Peyer's patch (tissue), 4 donors: Measurements from ENCODE around the gene CFDP1.

Experiments used
- CTCF ChIP-seq, 6 experiments: fragments of 450-650 bp in 4 of 6; fragments of 200-600 bp in 2 of 6; sonication (generic) in 1 of 6; IDR thresholded peaks; one replicate each; pipeline ENCODE4 v1.5.1; 2017 to 2019; ENCODE audit warnings: antibody characterized with exemption in 6 of 6, mild to moderate bottlenecking in 3 of 6, moderate library complexity in 1 of 6
- POLR2A ChIP-seq, 2 donors: fragments of 450-650 bp; IDR thresholded peaks; one replicate each; pipeline ENCODE4 v1.5.1; 2017; ENCODE audit warnings: antibody characterized with exemption in 2 of 2, mild to moderate bottlenecking in 2 of 2, moderate library complexity in 2 of 2

GRCh38 chr16:75479421-75479990 is 46.2 kb upstream of the CFDP1 start:
- TF ChIP-seq CTCF (IDR thresholded peaks at IDR 0.05) = no peak
- TF ChIP-seq POLR2A (IDR thresholded peaks at IDR 0.05) = no peak
